GM18507 (cell line): ENCODE measurements around the gene UBR4.
"Not testable (repeated sequence)": the region's sequence is repeated elsewhere in the genome, so short reads cannot be mapped to it uniquely, and the experiment has no call there.

Experiments used
- DNase-seq: peaks from one replicate; pipeline ENCODE4 v3.0.0; 2011; ENCODE audit warnings: low read depth; ENCODE audit not compliant: insufficient read length; ENCODE audit errors: extremely low spot score
- FAIRE-seq: peaks from 2 replicates; lab custom pipeline; 2011; peaks lifted over from hg19 to GRCh38; lab: Jason Lieb, UNC

Gene UBR4

GRCh38 chr1:19220991-19221390 lies 10.9 kb upstream of the UBR4 start:
- no peak for DNase-seq
- no peak for FAIRE-seq

- FAIRE-seq = peak; percentile 48
Observed at GRCh38 chr1:19220080-19220846, 10.2 kb upstream of the UBR4 start.

GRCh38 chr1:19219451-19219850 lies 9.4 kb upstream of the UBR4 start:
- FAIRE-seq (no peak), DNase-seq (no peak)

More at GRCh38 chr1:19220080-19220846, 10.2 kb upstream of the UBR4 start:
- no peak for DNase-seq

- FAIRE-seq, DNase-seq: not testable (repeated sequence)
Observed at GRCh38 chr1:19216585-19216984, 6.5 kb upstream of the UBR4 start.

GRCh38 chr1:19213580-19213979 lies 3.5 kb upstream of the UBR4 start:
- DNase-seq (no peak), FAIRE-seq (no peak)

- DNase-seq = no peak
- no peak for FAIRE-seq
Observed at GRCh38 chr1:19212167-19212566, 2.1 kb upstream of the UBR4 start.

- DNase-seq (no peak), FAIRE-seq (peak; percentile 33)
Observed at GRCh38 chr1:19210772-19211549, 895 bp upstream of the UBR4 start.

GRCh38 chr1:19209439-19209989 lies 552 bp downstream of the UBR4 start:
- FAIRE-seq = peak; percentile 78
- DNase-seq = peak; percentile 32

GRCh38 chr1:19208710-19209438 lies 1.2 kb downstream of the UBR4 start:
- no peak for DNase-seq
- FAIRE-seq = no peak

- no peak for FAIRE-seq
Observed at GRCh38 chr1:19206947-19207346, 3.1 kb downstream of the UBR4 start.

GRCh38 chr1:19205845-19206244 lies 4.2 kb downstream of the UBR4 start:
- DNase-seq (no peak), FAIRE-seq (no peak)

More at GRCh38 chr1:19206947-19207346, 3.1 kb downstream of the UBR4 start:
- no peak for DNase-seq

- peak; percentile 11 for DNase-seq
- no peak for FAIRE-seq
Observed at GRCh38 chr1:19205403-19205802, 4.7 kb downstream of the UBR4 start.

- FAIRE-seq = no peak
- no peak for DNase-seq
Observed at GRCh38 chr1:19204446-19205266, 5.4 kb downstream of the UBR4 start.

- DNase-seq (no peak), FAIRE-seq (no peak)
Observed at GRCh38 chr1:19203440-19203839, 6.6 kb downstream of the UBR4 start.

- DNase-seq = no peak
- no peak for FAIRE-seq
Observed at GRCh38 chr1:19202396-19202795, 7.7 kb downstream of the UBR4 start.

- FAIRE-seq = no peak
Observed at GRCh38 chr1:19199969-19200604, 10.0 kb downstream of the UBR4 start.

GRCh38 chr1:19199329-19199968 lies 10.6 kb downstream of the UBR4 start:
- DNase-seq = no peak
- no peak for FAIRE-seq

More at GRCh38 chr1:19199969-19200604, 10.0 kb downstream of the UBR4 start:
- DNase-seq = no peak

GRCh38 chr1:19198820-19199219 lies 11.2 kb downstream of the UBR4 start:
- DNase-seq (no peak), FAIRE-seq (no peak)
